ENCODE measurements around the gene PADI1.

Gene PADI1, protein sequence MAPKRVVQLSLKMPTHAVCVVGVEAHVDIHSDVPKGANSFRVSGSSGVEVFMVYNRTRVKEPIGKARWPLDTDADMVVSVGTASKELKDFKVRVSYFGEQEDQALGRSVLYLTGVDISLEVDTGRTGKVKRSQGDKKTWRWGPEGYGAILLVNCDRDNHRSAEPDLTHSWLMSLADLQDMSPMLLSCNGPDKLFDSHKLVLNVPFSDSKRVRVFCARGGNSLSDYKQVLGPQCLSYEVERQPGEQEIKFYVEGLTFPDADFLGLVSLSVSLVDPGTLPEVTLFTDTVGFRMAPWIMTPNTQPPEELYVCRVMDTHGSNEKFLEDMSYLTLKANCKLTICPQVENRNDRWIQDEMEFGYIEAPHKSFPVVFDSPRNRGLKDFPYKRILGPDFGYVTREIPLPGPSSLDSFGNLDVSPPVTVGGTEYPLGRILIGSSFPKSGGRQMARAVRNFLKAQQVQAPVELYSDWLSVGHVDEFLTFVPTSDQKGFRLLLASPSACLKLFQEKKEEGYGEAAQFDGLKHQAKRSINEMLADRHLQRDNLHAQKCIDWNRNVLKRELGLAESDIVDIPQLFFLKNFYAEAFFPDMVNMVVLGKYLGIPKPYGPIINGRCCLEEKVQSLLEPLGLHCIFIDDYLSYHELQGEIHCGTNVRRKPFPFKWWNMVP

DNA sequence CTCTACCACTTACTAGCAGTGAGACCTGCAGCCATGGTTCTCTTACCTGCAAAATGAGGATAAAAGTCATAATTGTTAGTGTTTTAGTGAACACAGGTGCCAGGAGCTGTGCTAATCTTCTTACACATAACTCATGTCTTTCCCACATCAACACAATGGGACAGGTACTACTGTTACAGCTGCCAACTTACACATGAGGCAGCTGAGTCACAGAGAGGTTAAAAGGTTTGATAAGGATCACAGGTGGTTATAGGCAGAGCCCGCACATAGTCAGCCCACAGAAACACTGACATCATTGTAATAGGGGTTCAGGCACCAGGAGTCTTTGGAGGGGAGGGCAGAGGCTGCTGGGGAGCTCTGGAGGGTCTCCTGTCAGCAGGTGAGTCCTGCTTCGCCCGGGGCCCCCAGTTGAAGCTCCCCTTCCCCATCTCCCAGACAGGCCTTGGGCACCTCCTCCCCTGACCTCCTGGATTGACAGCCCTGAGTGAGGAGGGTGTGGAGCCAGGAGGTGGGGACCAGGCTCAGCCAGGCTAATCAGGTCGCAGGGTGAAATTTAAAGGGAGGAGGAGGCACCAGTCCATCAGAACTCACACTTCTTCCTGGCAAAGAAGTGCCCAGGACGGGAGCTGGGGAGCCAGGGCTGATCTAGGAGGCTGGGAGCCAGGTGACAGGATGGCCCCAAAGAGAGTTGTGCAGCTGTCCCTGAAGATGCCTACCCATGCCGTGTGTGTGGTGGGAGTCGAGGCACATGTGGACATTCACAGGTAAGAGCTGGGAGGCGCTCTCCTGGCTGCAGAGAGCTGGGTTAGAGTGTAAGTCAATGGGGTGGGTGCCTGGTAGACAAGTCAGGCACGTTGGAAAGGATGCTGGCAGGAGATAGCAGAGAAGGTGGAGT is at the start of gene PADI1:
Gene PADI1, plus strand, starts transcription at position 583 of the 895 bp plus-strand sequence. Its CDS starts 90 bp downstream, at position 673.
- no peak for TF ChIP-seq WT1 (tag by site-specific recombination; IDR thresholded peaks at IDR 0.05)
- no peak for TF ChIP-seq RBAK (tag by site-specific recombination; IDR thresholded peaks at IDR 0.05)
- TF ChIP-seq ZNF776 (tag by site-specific recombination; IDR thresholded peaks at IDR 0.05; ENCODE audit: borderline replicate concordance), result no peak
- no peak for TF ChIP-seq YY2 (tag by site-specific recombination; IDR thresholded peaks at IDR 0.05)
- TF ChIP-seq AEBP2 (tag by site-specific recombination; IDR thresholded peaks at IDR 0.05; ENCODE audit: borderline replicate concordance), result no peak
- TF ChIP-seq GLIS1 (tag by site-specific recombination; IDR thresholded peaks at IDR 0.05), result no peak
- TF ChIP-seq HOXA7 (CRISPR knock-in tag; IDR thresholded peaks at IDR 0.05; ENCODE audit: borderline replicate concordance), result no peak
- no peak for TF ChIP-seq OSR2 (tag by site-specific recombination; IDR thresholded peaks at IDR 0.05)
- TF ChIP-seq ZNF514 (tag by site-specific recombination; IDR thresholded peaks at IDR 0.05), result no peak
- no peak for TF ChIP-seq ZEB2 (tag by site-specific recombination; IDR thresholded peaks at IDR 0.05)
- Histone ChIP-seq H3K9me3 (ENCODE audit: control insufficient read depth, insufficient read depth, low read depth, low read length) (no peaks in the 10 kb centered on the region), H3K4me1 (ENCODE audit: control insufficient read depth, insufficient read depth, low read length) (no peaks in the 10 kb centered on the region; the same call in 1 of the 2 replicates), H3K27ac (ENCODE audit: extremely low read depth, low read depth, low read length) (no peak within 1 kb of the TSS), H3K4me3 (ENCODE audit: low read depth, low read length) (no peak within 1 kb of the TSS), H3K36me3 (ENCODE audit: control insufficient read depth in 2 of 2, insufficient read depth in 1 of 2, low read length in 2 of 2) (no peaks in the 10 kb centered on the region)
- ChIA-PET CTCF (no interaction called here), POLR2A (no interaction called here)

GRCh38 chr1:17155257-17155920 is 49.5 kb upstream of the PADI1 start:
- Histone ChIP-seq H3K4me1 (ENCODE audit: control insufficient read depth, insufficient read depth, low read length) (no peaks in the 10 kb centered on the region), H3K36me3 (ENCODE audit: control insufficient read depth in 2 of 2, insufficient read depth in 1 of 2, low read length in 2 of 2) (no peaks in the 10 kb centered on the region), H3K9me3 (ENCODE audit: control insufficient read depth, insufficient read depth, low read depth, low read length) (no peaks in the 10 kb centered on the region), H3K27ac (ENCODE audit: extremely low read depth, low read depth, low read length) (no peak overlapping the region), H3K4me3 (ENCODE audit: low read depth, low read length) (no peak overlapping the region)
- POLR2A ChIA-PET, result no interaction called here
- CTCF ChIA-PET, result no interaction called here
- TF ChIP-seq, protein P1, sequence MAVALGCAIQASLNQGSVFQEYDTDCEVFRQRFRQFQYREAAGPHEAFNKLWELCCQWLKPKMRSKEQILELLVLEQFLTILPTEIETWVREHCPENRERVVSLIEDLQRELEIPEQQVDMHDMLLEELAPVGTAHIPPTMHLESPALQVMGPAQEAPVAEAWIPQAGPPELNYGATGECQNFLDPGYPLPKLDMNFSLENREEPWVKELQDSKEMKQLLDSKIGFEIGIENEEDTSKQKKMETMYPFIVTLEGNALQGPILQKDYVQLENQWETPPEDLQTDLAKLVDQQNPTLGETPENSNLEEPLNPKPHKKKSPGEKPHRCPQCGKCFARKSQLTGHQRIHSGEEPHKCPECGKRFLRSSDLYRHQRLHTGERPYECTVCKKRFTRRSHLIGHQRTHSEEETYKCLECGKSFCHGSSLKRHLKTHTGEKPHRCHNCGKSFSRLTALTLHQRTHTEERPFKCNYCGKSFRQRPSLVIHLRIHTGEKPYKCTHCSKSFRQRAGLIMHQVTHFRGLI (tag by site-specific recombination; IDR thresholded peaks at IDR 0.05), result no peak
- TF ChIP-seq SETDB1 (IDR thresholded peaks at IDR 0.05; ENCODE audit: insufficient read length, low read length), result peak; percentile 99
- TF ChIP-seq ZNF561 (tag by site-specific recombination; IDR thresholded peaks at IDR 0.05; ENCODE audit: borderline replicate concordance), result no peak
- no peak for TF ChIP-seq ZBTB20 (tag by site-specific recombination; IDR thresholded peaks at IDR 0.05)
- TF ChIP-seq TRIM28 (IDR thresholded peaks at IDR 0.05; ENCODE audit: borderline replicate concordance, low read length), result peak; percentile 97; the same call in 1 of the 2 replicates
- TF ChIP-seq ZNF610 (tag by site-specific recombination; IDR thresholded peaks at IDR 0.05; ENCODE audit: borderline replicate concordance), result 0 out of 2 replicates have a peak, but pooled peaks have one; percentile 33
- TF ChIP-seq, protein P2, sequence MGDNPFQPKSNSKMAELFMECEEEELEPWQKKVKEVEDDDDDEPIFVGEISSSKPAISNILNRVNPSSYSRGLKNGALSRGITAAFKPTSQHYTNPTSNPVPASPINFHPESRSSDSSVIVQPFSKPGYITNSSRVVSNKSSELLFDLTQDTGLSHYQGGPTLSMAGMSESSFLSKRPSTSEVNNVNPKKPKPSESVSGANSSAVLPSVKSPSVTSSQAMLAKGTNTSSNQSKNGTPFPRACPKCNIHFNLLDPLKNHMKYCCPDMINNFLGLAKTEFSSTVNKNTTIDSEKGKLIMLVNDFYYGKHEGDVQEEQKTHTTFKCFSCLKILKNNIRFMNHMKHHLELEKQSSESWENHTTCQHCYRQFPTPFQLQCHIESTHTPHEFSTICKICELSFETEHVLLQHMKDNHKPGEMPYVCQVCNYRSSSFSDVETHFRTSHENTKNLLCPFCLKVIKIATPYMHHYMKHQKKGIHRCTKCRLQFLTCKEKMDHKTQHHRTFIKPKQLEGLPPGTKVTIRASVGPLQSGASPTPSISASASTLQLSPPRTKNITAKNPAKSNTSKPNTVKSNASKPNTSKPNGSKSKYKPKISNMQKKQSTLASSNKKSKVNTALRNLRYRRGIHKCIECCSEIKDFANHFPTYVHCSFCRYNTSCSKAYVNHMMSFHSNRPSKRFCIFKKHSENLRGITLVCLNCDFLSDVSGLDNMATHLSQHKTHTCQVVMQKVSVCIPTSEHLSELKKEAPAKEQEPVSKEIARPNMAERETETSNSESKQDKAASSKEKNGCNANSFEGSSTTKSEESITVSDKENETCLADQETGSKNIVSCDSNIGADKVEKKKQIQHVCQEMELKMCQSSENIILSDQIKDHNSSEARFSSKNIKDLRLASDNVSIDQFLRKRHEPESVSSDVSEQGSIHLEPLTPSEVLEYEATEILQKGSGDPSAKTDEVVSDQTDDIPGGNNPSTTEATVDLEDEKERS (tag by site-specific recombination; IDR thresholded peaks at IDR 0.05), result peak; percentile 81; the same call in 1 of the 2 replicates
- TF ChIP-seq ZNF133 (tag by site-specific recombination; IDR thresholded peaks at IDR 0.05), result no peak
- TF ChIP-seq ZNF626 (tag by site-specific recombination; IDR thresholded peaks at IDR 0.05), result 0 out of 2 replicates have a peak, but pooled peaks have one; percentile 59
- TF ChIP-seq ZNF830 (tag by site-specific recombination; IDR thresholded peaks at IDR 0.05; ENCODE audit: low read depth), result no peak
- TF ChIP-seq, protein P3, sequence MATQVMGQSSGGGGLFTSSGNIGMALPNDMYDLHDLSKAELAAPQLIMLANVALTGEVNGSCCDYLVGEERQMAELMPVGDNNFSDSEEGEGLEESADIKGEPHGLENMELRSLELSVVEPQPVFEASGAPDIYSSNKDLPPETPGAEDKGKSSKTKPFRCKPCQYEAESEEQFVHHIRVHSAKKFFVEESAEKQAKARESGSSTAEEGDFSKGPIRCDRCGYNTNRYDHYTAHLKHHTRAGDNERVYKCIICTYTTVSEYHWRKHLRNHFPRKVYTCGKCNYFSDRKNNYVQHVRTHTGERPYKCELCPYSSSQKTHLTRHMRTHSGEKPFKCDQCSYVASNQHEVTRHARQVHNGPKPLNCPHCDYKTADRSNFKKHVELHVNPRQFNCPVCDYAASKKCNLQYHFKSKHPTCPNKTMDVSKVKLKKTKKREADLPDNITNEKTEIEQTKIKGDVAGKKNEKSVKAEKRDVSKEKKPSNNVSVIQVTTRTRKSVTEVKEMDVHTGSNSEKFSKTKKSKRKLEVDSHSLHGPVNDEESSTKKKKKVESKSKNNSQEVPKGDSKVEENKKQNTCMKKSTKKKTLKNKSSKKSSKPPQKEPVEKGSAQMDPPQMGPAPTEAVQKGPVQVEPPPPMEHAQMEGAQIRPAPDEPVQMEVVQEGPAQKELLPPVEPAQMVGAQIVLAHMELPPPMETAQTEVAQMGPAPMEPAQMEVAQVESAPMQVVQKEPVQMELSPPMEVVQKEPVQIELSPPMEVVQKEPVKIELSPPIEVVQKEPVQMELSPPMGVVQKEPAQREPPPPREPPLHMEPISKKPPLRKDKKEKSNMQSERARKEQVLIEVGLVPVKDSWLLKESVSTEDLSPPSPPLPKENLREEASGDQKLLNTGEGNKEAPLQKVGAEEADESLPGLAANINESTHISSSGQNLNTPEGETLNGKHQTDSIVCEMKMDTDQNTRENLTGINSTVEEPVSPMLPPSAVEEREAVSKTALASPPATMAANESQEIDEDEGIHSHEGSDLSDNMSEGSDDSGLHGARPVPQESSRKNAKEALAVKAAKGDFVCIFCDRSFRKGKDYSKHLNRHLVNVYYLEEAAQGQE (tag by site-specific recombination; IDR thresholded peaks at IDR 0.05), result no peak

Measured in HEK293 (cell line).